HG03175 (cell line): ENCODE data around the gene GLA.

Experiments used
- ATAC-seq: cut with Tn5 transposase; IDR thresholded peaks from one replicate; pipeline ENCODE4 v1.9.1; 2021; ENCODE audit warnings: mild to moderate bottlenecking, moderate library complexity; ENCODE audit not compliant: unreplicated experiment

GLA gene

GRCh38 chrX:101398694-101399093 is 9.0 kb downstream of the GLA start:
- no peak for ATAC-seq

- ATAC-seq: no peak
These were observed 9.9 kb downstream of the GLA start for GRCh38 chrX:101397779-101398178.

GRCh38 chrX:101395789-101396188 is 11.9 kb downstream of the GLA start:
- no peak for ATAC-seq

GRCh38 chrX:101394372-101394771 is 13.4 kb downstream of the GLA start:
- ATAC-seq: no peak

GRCh38 chrX:101393530-101394305 is 14.0 kb downstream of the GLA start:
- no peak for ATAC-seq

- ATAC-seq: no peak
These were observed 15.9 kb downstream of the GLA start for GRCh38 chrX:101391831-101392230.

- peak; percentile 82 for ATAC-seq
These were observed 16.8 kb downstream of the GLA start, which contains the start of gene RPL36A for GRCh38 chrX:101390664-101391525. Gene RPL36A, plus strand, starts transcription at chrX:101391011. Its CDS starts 33 bp downstream, at chrX:101391044.

- ATAC-seq: no peak
These were observed 19.1 kb downstream of the GLA start for GRCh38 chrX:101388604-101389003.

- ATAC-seq: no peak
These were observed 21.2 kb downstream of the GLA start for GRCh38 chrX:101386542-101386885.

- peak; percentile 68 for ATAC-seq
These were observed 21.8 kb downstream of the GLA start, which contains the start of gene BTK for GRCh38 chrX:101385795-101386541. Gene BTK, minus strand, starts transcription at chrX:101386191. Its CDS starts 10,907 bp downstream, at chrX:101375284.

- no peak for ATAC-seq
These were observed 22.6 kb downstream of the GLA start for GRCh38 chrX:101385026-101385684.

GRCh38 chrX:101383679-101384205 is 24.0 kb downstream of the GLA start:
- peak; percentile 71 for ATAC-seq

- ATAC-seq: no peak
These were observed 30.2 kb downstream of the GLA start for GRCh38 chrX:101377547-101377946.

- ATAC-seq: peak; percentile 64
These were observed 36.7 kb downstream of the GLA start for GRCh38 chrX:101370888-101371504.

GRCh38 chrX:101369687-101370086 is 38.0 kb downstream of the GLA start:
- ATAC-seq: no peak

GRCh38 chrX:101368800-101369199 is 38.9 kb downstream of the GLA start:
- ATAC-seq: no peak

GRCh38 chrX:101365301-101365795 is 42.4 kb downstream of the GLA start:
- no peak for ATAC-seq

GRCh38 chrX:101362757-101363156 is 45.0 kb downstream of the GLA start:
- no peak for ATAC-seq

GRCh38 chrX:101362116-101362515 is 45.6 kb downstream of the GLA start:
- ATAC-seq: no peak

- no peak for ATAC-seq
These were observed 47.3 kb downstream of the GLA start for GRCh38 chrX:101360390-101360789.
